Measurements from ENCODE around the gene FRMPD1.

Gene FRMPD1

GRCh38 chr9:37730256-37730655 lies 79.5 kb downstream of the FRMPD1 start:
- CTCF ChIA-PET: interaction anchor here (0.8 kb wide), 1 partner anchor 80 kb away, joined by 3 read pairs; the partner anchor contains the start of gene FRMPD1

DNA sequence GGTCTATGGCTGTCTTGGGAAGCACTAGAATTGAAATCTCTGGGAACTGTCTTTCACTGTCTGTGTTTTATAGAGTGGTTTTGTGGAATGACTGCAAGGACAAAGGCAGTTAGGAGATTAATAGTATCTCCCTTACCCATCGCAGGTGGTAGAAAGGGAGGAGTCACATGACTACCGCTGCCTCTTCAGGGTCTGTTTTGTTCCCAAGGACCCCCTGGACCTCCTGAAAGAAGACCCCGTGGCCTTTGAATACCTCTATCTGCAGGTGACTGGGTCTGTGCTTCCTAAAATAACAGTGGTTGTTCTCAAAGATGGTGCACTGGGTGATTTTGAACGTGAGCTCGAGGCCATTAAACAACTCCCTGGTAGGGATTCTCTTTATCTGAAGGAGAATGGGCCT lies 80.1 kb downstream of the FRMPD1 start:
- Histone ChIP-seq H3K4me1 (ENCODE audit: control insufficient read depth, insufficient read depth, low read length) (no peaks in the 10 kb centered on the region), H3K36me3 (ENCODE audit: control insufficient read depth in 2 of 2, insufficient read depth in 1 of 2, low read length in 2 of 2) (no peaks in the 10 kb centered on the region), H3K4me3 (ENCODE audit: low read depth, low read length) (no peak overlapping the region), H3K27ac (ENCODE audit: extremely low read depth, low read depth, low read length) (no peak overlapping the region), H3K9me3 (ENCODE audit: control insufficient read depth, insufficient read depth, low read depth, low read length) (no peaks in the 10 kb centered on the region)
- ChIA-PET CTCF (interaction anchor here (0.6 to 0.7 kb wide), 2 partner anchors 8 to 33 kb away, joined by 3 to 6 read pairs; no protein-coding TSS in a partner anchor), POLR2A (no interaction called here)
- TF ChIP-seq ZNF791 (tag by site-specific recombination; IDR thresholded peaks at IDR 0.05): no peak
- TF ChIP-seq ZNF843 (tag by site-specific recombination; IDR thresholded peaks at IDR 0.05): no peak
- TF ChIP-seq ZNF416 (tag by site-specific recombination; IDR thresholded peaks at IDR 0.05): no peak
- TF ChIP-seq, protein P1, sequence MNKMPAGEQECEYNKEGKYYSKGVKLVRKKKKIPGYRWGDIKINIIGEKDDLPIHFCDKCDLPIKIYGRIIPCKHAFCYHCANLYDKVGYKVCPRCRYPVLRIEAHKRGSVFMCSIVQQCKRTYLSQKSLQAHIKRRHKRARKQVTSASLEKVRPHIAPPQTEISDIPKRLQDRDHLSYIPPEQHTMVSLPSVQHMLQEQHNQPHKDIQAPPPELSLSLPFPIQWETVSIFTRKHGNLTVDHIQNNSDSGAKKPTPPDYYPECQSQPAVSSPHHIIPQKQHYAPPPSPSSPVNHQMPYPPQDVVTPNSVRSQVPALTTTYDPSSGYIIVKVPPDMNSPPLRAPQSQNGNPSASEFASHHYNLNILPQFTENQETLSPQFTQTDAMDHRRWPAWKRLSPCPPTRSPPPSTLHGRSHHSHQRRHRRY (tag by site-specific recombination; IDR thresholded peaks at IDR 0.05): no peak
- TF ChIP-seq BCL11B (tag by site-specific recombination; IDR thresholded peaks at IDR 0.05; ENCODE audit: low read depth): no peak
- no peak for TF ChIP-seq ZNF148 (tag by site-specific recombination; IDR thresholded peaks at IDR 0.05; ENCODE audit: borderline replicate concordance)
- TF ChIP-seq MEIS1 (CRISPR knock-in tag; IDR thresholded peaks at IDR 0.05; ENCODE audit: borderline replicate concordance): no peak
- TF ChIP-seq KLF16 (tag by site-specific recombination; IDR thresholded peaks at IDR 0.05): no peak
- no peak for TF ChIP-seq ZNF23 (tag by site-specific recombination; IDR thresholded peaks at IDR 0.05; ENCODE audit: borderline replicate concordance)

More at GRCh38 chr9:37730256-37730655, 79.5 kb downstream of the FRMPD1 start:
- Histone ChIP-seq H3K36me3 (ENCODE audit: control insufficient read depth in 2 of 2, insufficient read depth in 1 of 2, low read length in 2 of 2) (no peaks in the 10 kb centered on the region), H3K4me3 (ENCODE audit: low read depth, low read length) (no peak overlapping the region), H3K27ac (ENCODE audit: extremely low read depth, low read depth, low read length) (no peak overlapping the region), H3K4me1 (ENCODE audit: control insufficient read depth, insufficient read depth, low read length) (no peaks in the 10 kb centered on the region), H3K9me3 (ENCODE audit: control insufficient read depth, insufficient read depth, low read depth, low read length) (no peaks in the 10 kb centered on the region)
- TF ChIP-seq MZF1 (tag by site-specific recombination; IDR thresholded peaks at IDR 0.05; ENCODE audit: borderline replicate concordance) (no peak), ZNF112 (tag by site-specific recombination; IDR thresholded peaks at IDR 0.05) (no peak), OVOL3 (tag by site-specific recombination; IDR thresholded peaks at IDR 0.05) (no peak), ZFP3 (tag by site-specific recombination; IDR thresholded peaks at IDR 0.05; ENCODE audit: low read depth) (no peak), ZNF274 (IDR thresholded peaks at IDR 0.05; ENCODE audit: low read length) (no peak), ZNF274 (tag by site-specific recombination; IDR thresholded peaks at IDR 0.05; ENCODE audit: borderline replicate concordance) (no peak), ZNF776 (tag by site-specific recombination; IDR thresholded peaks at IDR 0.05; ENCODE audit: borderline replicate concordance) (no peak)
- TF ChIP-seq, protein P2, sequence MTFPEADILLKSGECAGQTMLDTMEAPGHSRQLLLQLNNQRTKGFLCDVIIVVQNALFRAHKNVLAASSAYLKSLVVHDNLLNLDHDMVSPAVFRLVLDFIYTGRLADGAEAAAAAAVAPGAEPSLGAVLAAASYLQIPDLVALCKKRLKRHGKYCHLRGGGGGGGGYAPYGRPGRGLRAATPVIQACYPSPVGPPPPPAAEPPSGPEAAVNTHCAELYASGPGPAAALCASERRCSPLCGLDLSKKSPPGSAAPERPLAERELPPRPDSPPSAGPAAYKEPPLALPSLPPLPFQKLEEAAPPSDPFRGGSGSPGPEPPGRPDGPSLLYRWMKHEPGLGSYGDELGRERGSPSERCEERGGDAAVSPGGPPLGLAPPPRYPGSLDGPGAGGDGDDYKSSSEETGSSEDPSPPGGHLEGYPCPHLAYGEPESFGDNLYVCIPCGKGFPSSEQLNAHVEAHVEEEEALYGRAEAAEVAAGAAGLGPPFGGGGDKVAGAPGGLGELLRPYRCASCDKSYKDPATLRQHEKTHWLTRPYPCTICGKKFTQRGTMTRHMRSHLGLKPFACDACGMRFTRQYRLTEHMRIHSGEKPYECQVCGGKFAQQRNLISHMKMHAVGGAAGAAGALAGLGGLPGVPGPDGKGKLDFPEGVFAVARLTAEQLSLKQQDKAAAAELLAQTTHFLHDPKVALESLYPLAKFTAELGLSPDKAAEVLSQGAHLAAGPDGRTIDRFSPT (tag by site-specific recombination; IDR thresholded peaks at IDR 0.05): no peak
- POLR2A ChIA-PET: no interaction called here

Data from HEK293 (cell line).